ENCODE results near the gene RGS8.

DNA sequence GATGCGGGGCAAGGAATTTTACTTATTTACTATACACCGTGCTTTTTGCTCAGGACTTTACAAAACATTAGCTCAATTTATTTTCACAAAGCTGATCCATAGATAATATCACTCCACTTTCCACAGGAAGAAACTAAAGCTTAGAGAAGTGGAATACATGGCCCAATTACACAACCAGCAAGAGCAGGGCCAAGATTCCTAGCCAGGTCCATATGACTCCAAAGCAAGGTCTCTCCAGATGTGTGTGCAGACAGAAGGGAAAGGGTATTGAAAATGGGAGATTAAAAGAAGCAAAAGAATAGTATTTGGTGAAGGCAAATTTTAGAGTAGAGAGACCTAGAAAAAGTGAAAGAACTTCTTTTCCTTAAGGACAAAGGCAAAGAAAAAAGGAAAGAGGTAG, 30.4 kb downstream of the RGS8 start:
- TF ChIP-seq, protein P1, sequence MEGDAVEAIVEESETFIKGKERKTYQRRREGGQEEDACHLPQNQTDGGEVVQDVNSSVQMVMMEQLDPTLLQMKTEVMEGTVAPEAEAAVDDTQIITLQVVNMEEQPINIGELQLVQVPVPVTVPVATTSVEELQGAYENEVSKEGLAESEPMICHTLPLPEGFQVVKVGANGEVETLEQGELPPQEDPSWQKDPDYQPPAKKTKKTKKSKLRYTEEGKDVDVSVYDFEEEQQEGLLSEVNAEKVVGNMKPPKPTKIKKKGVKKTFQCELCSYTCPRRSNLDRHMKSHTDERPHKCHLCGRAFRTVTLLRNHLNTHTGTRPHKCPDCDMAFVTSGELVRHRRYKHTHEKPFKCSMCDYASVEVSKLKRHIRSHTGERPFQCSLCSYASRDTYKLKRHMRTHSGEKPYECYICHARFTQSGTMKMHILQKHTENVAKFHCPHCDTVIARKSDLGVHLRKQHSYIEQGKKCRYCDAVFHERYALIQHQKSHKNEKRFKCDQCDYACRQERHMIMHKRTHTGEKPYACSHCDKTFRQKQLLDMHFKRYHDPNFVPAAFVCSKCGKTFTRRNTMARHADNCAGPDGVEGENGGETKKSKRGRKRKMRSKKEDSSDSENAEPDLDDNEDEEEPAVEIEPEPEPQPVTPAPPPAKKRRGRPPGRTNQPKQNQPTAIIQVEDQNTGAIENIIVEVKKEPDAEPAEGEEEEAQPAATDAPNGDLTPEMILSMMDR (IDR thresholded peaks at IDR 0.05): no peak
- no peak for TF ChIP-seq POLR2A (IDR thresholded peaks at IDR 0.05)

Data from heart left ventricle (tissue), 13 donors.